Stomach (tissue), 9 donors: ENCODE results near the gene RBMS3. TPM values are rescaled to one million over a fixed set of nuclear protein-coding genes. Genes with fewer than 3 reads are reported as not detected.

Source experiments
- DNase-seq, 2 donors: peaks; one replicate each; pipeline versions ENCODE4 v3.0.0 to v3.0.0-alpha.2; 2013 to 2019
- H3K27ac ChIP-seq, 5 donors: fragments of 200-600 bp in 4 of 5; sonication (generic) in 4 of 5; one replicate each; pipeline ENCODE4 v1.5.1; 2013 to 2019; ENCODE audit warnings: mild to moderate bottlenecking in 1 of 5, moderate library complexity in 1 of 5
- H3K27me3 ChIP-seq, 3 donors: fragments of 200-600 bp; sonication (generic); one replicate each; pipeline ENCODE4 v1.5.1; 2017 to 2019; ENCODE audit warnings: mixed run types in 1 of 3
- H3K36me3 ChIP-seq, 4 donors: fragments of 200-600 bp; sonication (generic); 1 replicate in 3 of 4; 2 replicates in 1 of 4; pipeline ENCODE4 v1.5.1; 2016 to 2019
- H3K4me1 ChIP-seq, 4 donors: fragments of 200-600 bp; sonication (generic); one replicate each; pipeline ENCODE4 v1.5.1; 2016 to 2019
- H3K4me3 ChIP-seq, 4 donors: fragments of 200-600 bp; sonication (generic) in 3 of 4; one replicate each; pipeline ENCODE4 v1.5.1; 2016 to 2019; ENCODE audit warnings: mild to moderate bottlenecking in 1 of 4
- H3K9me3 ChIP-seq, 4 donors: fragments of 200-600 bp; sonication (generic); one replicate each; pipeline ENCODE4 v1.5.1; 2016 to 2019
- EP300 ChIP-seq: sonication (generic); formaldehyde crosslinking; IDR thresholded peaks from one replicate; pipeline ENCODE4 v1.6.1; 2017; ENCODE audit warnings: antibody characterized with exemption
- POLR2A ChIP-seq, 4 donors: fragments of 450-650 bp; IDR thresholded peaks; one replicate each; pipeline ENCODE4 v1.6.1; 2016; ENCODE audit warnings: antibody characterized with exemption in 4 of 4, control low read depth in 2 of 4, mild to moderate bottlenecking in 1 of 4, moderate library complexity in 1 of 4
- POLR2AphosphoS5 ChIP-seq, 3 donors: sonication (generic); formaldehyde crosslinking; IDR thresholded peaks; one replicate each; pipeline ENCODE4 v1.6.1; 2016; ENCODE audit warnings: antibody characterized with exemption in 3 of 3
- WGBS, 5 donors: extraction: QIAGEN DNeasy Blood & Tissue Kit in 3 of 5; methylation state at CpG; one replicate each; pipeline versions ENCODE4 v1.1.5 to v1.1.7; 2013 to 2018; 5-methylcytosine and 5-hydroxymethylcytosine counted together
- intact Hi-C: fragments of 100-400 bp; cut with DNase I; formaldehyde crosslinking; loops from one replicate; pipeline ENCODE4 v1.15.1; 2023; ENCODE audit warnings: low total_unique reads
- polyA plus RNA-seq, 3 donors: library from polyadenylated mRNA; stranded (reverse); fragments of 200-250 nt; gene quantifications; one replicate each; pipeline ENCODE4 v1.2.3, GENCODE V29; 2013
- total RNA-seq, 5 donors: library from RNA; depleted of rRNA; stranded (reverse); fragments of >200 nt; gene quantifications; one replicate each; pipeline versions ENCODE4 v1.1.0 to v1.2.3, GENCODE V29; 2014 to 2016
- TF ChIP-seq, protein P1 (sequence below), 7 experiments: fragments of 450-650 bp in 4 of 7; fragments of 200-600 bp in 3 of 7; sonication (generic) in 3 of 7; IDR thresholded peaks; one replicate each; pipeline ENCODE4 v1.5.1; 2016 to 2019; ENCODE audit warnings: antibody characterized with exemption in 7 of 7, control low read depth in 2 of 7, mild to moderate bottlenecking in 1 of 7
- donor health status: healthy with polysubstance abuse.
- donor health status: Bipolar disorder and iron deficiency.
- donor health status: healthy.

The RBMS3 gene
- total and polyA plus RNA-seq, 8 donors = 2.0 to 103 (median 16.0) TPM

DNA sequence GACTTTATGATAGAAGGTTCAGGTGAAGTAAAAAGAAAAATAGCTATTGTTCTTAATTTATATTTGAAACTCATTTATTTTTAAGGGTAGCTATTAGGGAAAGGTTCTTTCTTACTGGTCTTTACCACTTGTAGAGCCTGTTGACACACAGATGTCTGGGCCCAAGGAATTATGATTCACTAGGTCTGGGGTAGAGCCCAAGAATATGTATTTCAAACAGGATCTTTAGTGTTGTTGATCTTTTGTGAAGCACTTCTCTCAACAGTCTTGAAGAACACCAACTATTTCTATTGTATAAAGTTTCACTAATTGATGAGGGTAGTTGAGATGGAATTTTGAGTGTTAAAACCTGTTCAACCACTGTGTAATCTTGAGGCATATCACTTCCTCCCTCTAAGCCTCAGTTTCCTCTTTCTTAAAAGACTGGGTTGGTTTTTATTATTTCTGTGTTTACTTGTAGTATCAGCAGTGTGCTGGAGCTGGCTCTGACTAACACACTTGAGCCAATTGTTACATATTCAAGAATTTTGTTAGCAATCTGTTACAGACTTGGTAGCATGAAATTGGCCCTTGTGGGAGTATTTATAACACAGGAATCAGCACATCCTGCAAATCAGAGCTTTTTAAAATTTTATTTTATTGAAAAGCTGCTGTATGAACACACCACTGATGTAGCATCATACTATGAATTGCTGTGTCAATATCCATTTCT lies 155.9 kb downstream of the RBMS3 start:
- no peak for TF ChIP-seq POLR2A (IDR thresholded peaks at IDR 0.05)
- no peak for TF ChIP-seq POLR2AphosphoS5 (IDR thresholded peaks at IDR 0.05)
- TF ChIP-seq, protein P1, sequence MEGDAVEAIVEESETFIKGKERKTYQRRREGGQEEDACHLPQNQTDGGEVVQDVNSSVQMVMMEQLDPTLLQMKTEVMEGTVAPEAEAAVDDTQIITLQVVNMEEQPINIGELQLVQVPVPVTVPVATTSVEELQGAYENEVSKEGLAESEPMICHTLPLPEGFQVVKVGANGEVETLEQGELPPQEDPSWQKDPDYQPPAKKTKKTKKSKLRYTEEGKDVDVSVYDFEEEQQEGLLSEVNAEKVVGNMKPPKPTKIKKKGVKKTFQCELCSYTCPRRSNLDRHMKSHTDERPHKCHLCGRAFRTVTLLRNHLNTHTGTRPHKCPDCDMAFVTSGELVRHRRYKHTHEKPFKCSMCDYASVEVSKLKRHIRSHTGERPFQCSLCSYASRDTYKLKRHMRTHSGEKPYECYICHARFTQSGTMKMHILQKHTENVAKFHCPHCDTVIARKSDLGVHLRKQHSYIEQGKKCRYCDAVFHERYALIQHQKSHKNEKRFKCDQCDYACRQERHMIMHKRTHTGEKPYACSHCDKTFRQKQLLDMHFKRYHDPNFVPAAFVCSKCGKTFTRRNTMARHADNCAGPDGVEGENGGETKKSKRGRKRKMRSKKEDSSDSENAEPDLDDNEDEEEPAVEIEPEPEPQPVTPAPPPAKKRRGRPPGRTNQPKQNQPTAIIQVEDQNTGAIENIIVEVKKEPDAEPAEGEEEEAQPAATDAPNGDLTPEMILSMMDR (IDR thresholded peaks at IDR 0.05) = no peak
- TF ChIP-seq EP300 = no peak
- no peak for DNase-seq
- Histone ChIP-seq H3K9me3 (no peaks in the 10 kb centered on the region), H3K27me3 (no peaks in the 10 kb centered on the region), H3K4me3 (no peak overlapping the region), H3K36me3 (peaks cover 0 to 3% (median 0%) of the 10 kb centered on the region in 4 donors), H3K4me1 (peaks cover 0 to 6% (median 3%) of the 10 kb centered on the region in 4 donors), H3K27ac (no peak overlapping the region)
- intact Hi-C loops = no loop called here

GRCh38 chr3:29438580-29438979 lies 157.7 kb downstream of the RBMS3 start:
- Histone ChIP-seq H3K27me3 (no peaks in the 10 kb centered on the region), H3K27ac (no peak overlapping the region), H3K9me3 (no peaks in the 10 kb centered on the region), H3K4me3 (no peak overlapping the region), H3K36me3 (peaks cover 0 to 3% (median 0%) of the 10 kb centered on the region in 4 donors), H3K4me1 (peaks cover 0 to 6% (median 3%) of the 10 kb centered on the region in 4 donors)
- intact Hi-C loops = no loop called here
- DNase-seq = no peak
- 73 to 83% (median 81%) methylated on average over 3 of the region's 3 CpGs for WGBS, 5 donors
- no peak for TF ChIP-seq POLR2A (IDR thresholded peaks at IDR 0.05)

DNA sequence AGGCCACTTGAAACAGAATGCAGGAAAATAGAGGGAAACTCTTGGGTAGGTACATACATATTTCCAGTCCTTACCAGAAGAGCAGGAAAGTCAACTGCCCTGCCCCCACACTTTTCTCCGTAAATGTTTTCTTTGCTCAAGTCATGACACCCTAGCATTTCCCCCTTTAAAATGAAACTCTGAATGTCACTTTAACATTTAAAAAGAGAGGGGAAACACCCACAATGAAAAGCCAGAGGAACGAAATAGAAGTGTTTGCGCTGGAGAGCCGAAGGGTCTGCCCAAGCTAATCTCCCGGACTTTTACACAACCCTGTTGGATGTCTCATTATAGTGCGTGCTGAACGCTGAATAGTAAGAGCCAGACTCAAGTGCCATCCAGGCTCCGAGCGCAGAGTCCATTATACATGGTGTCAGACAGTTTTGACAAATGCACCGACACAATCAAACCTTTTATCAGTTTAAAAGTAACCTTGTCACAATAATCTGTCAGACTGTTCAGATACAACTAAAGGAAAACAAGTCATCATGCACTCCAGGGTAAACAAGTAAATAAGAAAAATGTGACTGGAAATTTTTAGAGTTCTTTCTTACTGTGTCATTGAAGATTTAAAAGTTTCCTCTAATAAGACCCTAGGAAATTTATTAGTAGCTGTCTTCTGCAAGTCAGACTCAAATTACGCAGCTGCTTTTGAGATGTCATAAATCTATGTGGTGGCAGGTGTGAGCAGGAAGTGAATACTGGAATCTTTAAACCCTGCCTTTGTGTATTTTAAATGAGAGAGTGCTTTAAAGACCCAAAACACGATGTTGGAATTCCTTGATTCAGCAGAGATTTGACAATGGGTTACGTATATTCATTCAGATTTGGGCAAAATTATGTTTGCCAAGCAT lies 159.8 kb downstream of the RBMS3 start:
- no peak overlapping the region for H3K27ac ChIP-seq
- peak in 1 of 2 donors; percentile 60 for DNase-seq
- TF ChIP-seq, protein P1 (IDR thresholded peaks at IDR 0.05) = no peak
- TF ChIP-seq POLR2AphosphoS5 (IDR thresholded peaks at IDR 0.05) (no peak), EP300 (no peak), POLR2A (IDR thresholded peaks at IDR 0.05) (no peak)

GRCh38 chr3:29441422-29441821 lies 160.6 kb downstream of the RBMS3 start:
- Histone ChIP-seq H3K9me3 (no peaks in the 10 kb centered on the region), H3K4me1 (peaks cover 0 to 6% (median 3%) of the 10 kb centered on the region in 4 donors), H3K27ac (no peak overlapping the region), H3K4me3 (no peak overlapping the region), H3K36me3 (no peaks in the 10 kb centered on the region), H3K27me3 (no peaks in the 10 kb centered on the region)
- whole genome bisulfite sequencing, 5 donors = 78 to 89% (median 85%) methylated on average over 3 of the region's 3 CpGs
- DNase-seq = no peak
- no peak for TF ChIP-seq POLR2AphosphoS5 (IDR thresholded peaks at IDR 0.05)
- intact Hi-C loops = no loop called here

More for the DNA sequence above, 159.8 kb downstream of the RBMS3 start:
- peaks cover 0 to 6% (median 3%) of the 10 kb centered on the region in 4 donors for H3K4me1 ChIP-seq
- no peaks in the 10 kb centered on the region for H3K36me3 ChIP-seq
- H3K4me3 ChIP-seq = peak overlapping the region; percentile 7 to 31 (median 26)
- 17 to 41% (median 22%) methylated on average over 13 of the region's 13 CpGs for WGBS, 5 donors
- no peaks in the 10 kb centered on the region for H3K9me3 ChIP-seq
- intact Hi-C loops = no loop called here
- no peaks in the 10 kb centered on the region for H3K27me3 ChIP-seq

GRCh38 chr3:29447946-29448627 lies 167.2 kb downstream of the RBMS3 start:
- Histone ChIP-seq H3K4me1 (peaks cover 4 to 9% (median 7%) of the 10 kb centered on the region in 4 donors), H3K36me3 (no peaks in the 10 kb centered on the region), H3K9me3 (no peaks in the 10 kb centered on the region), H3K27ac (no peak overlapping the region), H3K4me3 (no peak overlapping the region), H3K27me3 (no peaks in the 10 kb centered on the region)
- no peak for DNase-seq
- intact Hi-C loops = no loop called here
- 75 to 89% (median 87%) methylated on average over 9 of the region's 9 CpGs for WGBS, 5 donors
- TF ChIP-seq, protein P1 (IDR thresholded peaks at IDR 0.05) = no peak
- TF ChIP-seq POLR2AphosphoS5 (IDR thresholded peaks at IDR 0.05) (no peak), POLR2A (IDR thresholded peaks at IDR 0.05) (no peak), EP300 (no peak)
